Measurements from ENCODE around the gene C5AR1.
A peak's percentile ranks its signal among the peaks of the same experiment; 100 is the strongest.
"Not testable (repeated sequence)": the region's sequence is repeated elsewhere in the genome, so short reads cannot be mapped to it uniquely, and the experiment has no call there.

The C5AR1 gene

DNA sequence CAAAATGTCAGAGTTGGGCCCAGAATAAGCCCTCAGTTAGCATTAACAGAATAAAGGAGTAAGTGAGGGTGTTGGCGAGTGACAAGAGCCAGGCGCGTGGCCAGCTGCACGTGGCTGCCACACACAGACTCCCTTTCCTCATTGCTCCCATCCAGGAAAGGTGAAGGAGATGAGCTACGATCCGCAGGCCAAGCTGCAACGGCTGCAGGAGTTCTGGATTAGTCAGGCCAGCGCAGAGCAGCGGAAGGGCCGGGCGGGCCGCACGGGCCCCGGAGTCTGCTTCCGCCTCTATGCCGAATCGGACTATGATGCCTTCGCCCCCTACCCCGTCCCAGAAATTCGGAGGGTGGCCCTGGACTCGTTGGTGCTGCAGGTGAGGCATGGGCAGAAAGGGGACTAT lies 52.7 kb downstream of the C5AR1 start:
- Histone ChIP-seq H3K36me3 (ENCODE audit: control insufficient read depth in 2 of 2, insufficient read depth in 1 of 2, low read length in 2 of 2) (peaks cover 61 to 86% of the 10 kb centered on the region in 2 experiments), H3K27ac (ENCODE audit: extremely low read depth, low read depth, low read length) (no peak overlapping the region), H3K4me3 (ENCODE audit: low read depth, low read length) (no peak overlapping the region), H3K4me1 (ENCODE audit: control insufficient read depth, insufficient read depth, low read length) (no peaks in the 10 kb centered on the region), H3K9me3 (ENCODE audit: control insufficient read depth, insufficient read depth, low read depth, low read length) (no peaks in the 10 kb centered on the region)
- TF ChIP-seq ZNF791 (tag by site-specific recombination; IDR thresholded peaks at IDR 0.05) = no peak
- no peak for TF ChIP-seq ZNF2 (tag by site-specific recombination; IDR thresholded peaks at IDR 0.05)
- TF ChIP-seq ZNF184 (tag by site-specific recombination; IDR thresholded peaks at IDR 0.05) = no peak
- CTCF ChIA-PET = interaction anchor here (1.0 to 2.5 kb wide), 4 partner anchors 14 to 74 kb away, joined by 3 to 12 read pairs (median 6); partner anchors contain the start of gene DHX34
- POLR2A ChIA-PET = interaction anchor here (0.9 kb wide), 1 partner anchor 13 kb away, joined by 6 read pairs; the partner anchor contains the start of gene DHX34

GRCh38 chr19:47363758-47364531 lies 54.3 kb downstream of the C5AR1 start:
- peaks cover 59 to 75% of the 10 kb centered on the region in 2 experiments for H3K36me3 ChIP-seq (ENCODE audit: control insufficient read depth in 2 of 2, insufficient read depth in 1 of 2, low read length in 2 of 2)
- H3K27ac ChIP-seq (ENCODE audit: extremely low read depth, low read depth, low read length) = no peak overlapping the region
- TF ChIP-seq SP3 (tag by site-specific recombination; IDR thresholded peaks at IDR 0.05) = 0 out of 2 replicates have a peak, but pooled peaks have one; percentile 40
- TF ChIP-seq HOXD13 (CRISPR knock-in tag; IDR thresholded peaks at IDR 0.05; ENCODE audit: borderline replicate concordance) = no peak
- TF ChIP-seq ZNF660 (tag by site-specific recombination; IDR thresholded peaks at IDR 0.05) = no peak
- no peak for TF ChIP-seq SCRT1 (tag by site-specific recombination; IDR thresholded peaks at IDR 0.05; ENCODE audit: borderline replicate concordance)
- TF ChIP-seq ZFP37 (tag by site-specific recombination; IDR thresholded peaks at IDR 0.05) = no peak
- no peak for TF ChIP-seq ZNF596 (tag by site-specific recombination; IDR thresholded peaks at IDR 0.05)
- no peak for TF ChIP-seq FEZF1 (tag by site-specific recombination; IDR thresholded peaks at IDR 0.05)
- 0 out of 2 replicates have a peak, but pooled peaks have one; percentile 14 for TF ChIP-seq KLF1 (tag by site-specific recombination; IDR thresholded peaks at IDR 0.05)
- 0 out of 2 replicates have a peak, but pooled peaks have one; percentile 12 for TF ChIP-seq ZBTB17 (tag by site-specific recombination; IDR thresholded peaks at IDR 0.05)
- TF ChIP-seq ZNF202 (tag by site-specific recombination; IDR thresholded peaks at IDR 0.05; ENCODE audit: borderline replicate concordance) = no peak
- TF ChIP-seq ZNF843 (tag by site-specific recombination; IDR thresholded peaks at IDR 0.05) = no peak
- TF ChIP-seq ZXDB (tag by site-specific recombination; IDR thresholded peaks at IDR 0.05) = no peak
- TF ChIP-seq, protein P1, sequence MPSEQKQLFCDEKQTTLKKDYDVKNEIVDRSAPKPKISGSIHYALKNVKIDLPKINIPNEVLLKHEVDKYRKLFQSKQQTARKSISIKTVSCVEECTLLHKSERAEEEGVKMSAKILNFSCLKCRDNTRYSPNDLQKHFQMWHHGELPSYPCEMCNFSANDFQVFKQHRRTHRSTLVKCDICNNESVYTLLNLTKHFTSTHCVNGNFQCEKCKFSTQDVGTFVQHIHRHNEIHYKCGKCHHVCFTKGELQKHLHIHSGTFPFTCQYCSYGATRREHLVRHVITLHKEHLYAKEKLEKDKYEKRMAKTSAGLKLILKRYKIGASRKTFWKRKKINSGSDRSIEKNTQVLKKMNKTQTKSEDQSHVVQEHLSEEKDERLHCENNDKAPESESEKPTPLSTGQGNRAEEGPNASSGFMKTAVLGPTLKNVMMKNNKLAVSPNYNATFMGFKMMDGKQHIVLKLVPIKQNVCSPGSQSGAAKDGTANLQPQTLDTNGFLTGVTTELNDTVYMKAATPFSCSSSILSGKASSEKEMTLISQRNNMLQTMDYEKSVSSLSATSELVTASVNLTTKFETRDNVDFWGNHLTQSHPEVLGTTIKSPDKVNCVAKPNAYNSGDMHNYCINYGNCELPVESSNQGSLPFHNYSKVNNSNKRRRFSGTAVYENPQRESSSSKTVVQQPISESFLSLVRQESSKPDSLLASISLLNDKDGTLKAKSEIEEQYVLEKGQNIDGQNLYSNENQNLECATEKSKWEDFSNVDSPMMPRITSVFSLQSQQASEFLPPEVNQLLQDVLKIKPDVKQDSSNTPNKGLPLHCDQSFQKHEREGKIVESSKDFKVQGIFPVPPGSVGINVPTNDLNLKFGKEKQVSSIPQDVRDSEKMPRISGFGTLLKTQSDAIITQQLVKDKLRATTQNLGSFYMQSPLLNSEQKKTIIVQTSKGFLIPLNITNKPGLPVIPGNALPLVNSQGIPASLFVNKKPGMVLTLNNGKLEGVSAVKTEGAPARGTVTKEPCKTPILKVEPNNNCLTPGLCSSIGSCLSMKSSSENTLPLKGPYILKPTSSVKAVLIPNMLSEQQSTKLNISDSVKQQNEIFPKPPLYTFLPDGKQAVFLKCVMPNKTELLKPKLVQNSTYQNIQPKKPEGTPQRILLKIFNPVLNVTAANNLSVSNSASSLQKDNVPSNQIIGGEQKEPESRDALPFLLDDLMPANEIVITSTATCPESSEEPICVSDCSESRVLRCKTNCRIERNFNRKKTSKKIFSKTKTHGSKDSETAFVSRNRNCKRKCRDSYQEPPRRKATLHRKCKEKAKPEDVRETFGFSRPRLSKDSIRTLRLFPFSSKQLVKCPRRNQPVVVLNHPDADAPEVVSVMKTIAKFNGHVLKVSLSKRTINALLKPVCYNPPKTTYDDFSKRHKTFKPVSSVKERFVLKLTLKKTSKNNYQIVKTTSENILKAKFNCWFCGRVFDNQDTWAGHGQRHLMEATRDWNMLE (tag by site-specific recombination; conservative IDR thresholded peaks at IDR 0.05; ENCODE audit: low read depth) = no peak
- TF ChIP-seq PRDM1 (tag by site-specific recombination; IDR thresholded peaks at IDR 0.05) = no peak
- no peaks in the 10 kb centered on the region for H3K4me1 ChIP-seq (ENCODE audit: control insufficient read depth, insufficient read depth, low read length)
- ChIA-PET POLR2A (interaction anchor here (0.6 to 0.7 kb wide), 2 partner anchors 10 to 241 kb away, joined by 3 to 7 read pairs; no protein-coding TSS in a partner anchor), CTCF (interaction anchor here (0.7 kb wide), 1 partner anchor 449 kb away, joined by 3 read pairs; no protein-coding TSS in a partner anchor)
- no peak overlapping the region for H3K4me3 ChIP-seq (ENCODE audit: low read depth, low read length)
- no peaks in the 10 kb centered on the region for H3K9me3 ChIP-seq (ENCODE audit: control insufficient read depth, insufficient read depth, low read depth, low read length)

GRCh38 chr19:47365455-47365854 lies 55.8 kb downstream of the C5AR1 start:
- not testable (repeated sequence) for H3K9me3 ChIP-seq (ENCODE audit: control insufficient read depth, insufficient read depth, low read depth, low read length); H3K4me1 ChIP-seq (ENCODE audit: control insufficient read depth, insufficient read depth, low read length); H3K27ac ChIP-seq (ENCODE audit: extremely low read depth, low read depth, low read length); H3K4me3 ChIP-seq (ENCODE audit: low read depth, low read length)
- POLR2A ChIA-PET = interaction anchor here (1.5 kb wide), 1 partner anchor 16 kb away, joined by 6 read pairs; the partner anchor contains the start of gene DHX34
- CTCF ChIA-PET = interaction anchor here (0.6 to 2.6 kb wide), 6 partner anchors 16 to 765 kb away, joined by 3 to 14 read pairs (median 3); partner anchors contain the start of gene DHX34
- peaks cover 57 to 75% of the 10 kb centered on the region in 2 experiments for H3K36me3 ChIP-seq (ENCODE audit: control insufficient read depth in 2 of 2, insufficient read depth in 1 of 2, low read length in 2 of 2)
